IMR-90 (cell line): ENCODE data around the gene OR10AD1. TPM values are rescaled to one million over a fixed set of nuclear protein-coding genes. Genes with fewer than 3 reads are reported as not detected.

Experiments used
- ATAC-seq: fragments of 200-7000 bp; cut with Tn5 transposase; 2 replicates; pipeline ENCODE4 v1.9.1; 2020; ENCODE audit warnings: low read depth, mild to moderate bottlenecking, moderate library complexity
- BruUV-seq: library from RNA; stranded (reverse); fragments of 400-500 nt; replicated peaks from 2 replicates; lab custom pipeline; 2021; lab: Mats Ljungman, UMichigan
- CTCF ChIA-PET: fragments of 300-600 bp; formaldehyde crosslinking; extraction: SDS; loops from one replicate; lab custom pipeline; 2021; ENCODE audit warnings: antibody characterized with exemption; lab: Yijun Ruan, JAX
- POLR2A ChIA-PET: fragments of 300-600 bp; sonication (Branson Sonifier 250); formaldehyde crosslinking; loops from one replicate; lab custom pipeline; 2022; ENCODE audit warnings: antibody characterized with exemption; ENCODE audit not compliant: unreplicated experiment; lab: Charles Lee
- DNase-seq: peaks from one replicate; pipeline ENCODE4 v3.0.0; 2013
- H2AFZ ChIP-seq: replicated peaks from 2 replicates; pipeline ENCODE3; 2013; ENCODE audit warnings: low read length, mild to moderate bottlenecking; ENCODE audit not compliant: poor library complexity
- H2AK5ac ChIP-seq: 2 replicates; pipeline ENCODE4 v1.6.1; 2013; ENCODE audit warnings: low read depth, low read length, inconsistent platforms
- H2AK9ac ChIP-seq: replicated peaks from 2 replicates; pipeline ENCODE3; 2013; ENCODE audit warnings: mild to moderate bottlenecking, low read depth, low read length, moderate library complexity; ENCODE audit not compliant: poor library complexity
- H2BK120ac ChIP-seq: 2 replicates; pipeline ENCODE4 v1.6.1; 2013; ENCODE audit warnings: low read depth, low read length, inconsistent platforms
- H2BK15ac ChIP-seq: 3 replicates; pipeline ENCODE4 v1.6.1; 2013; ENCODE audit warnings: low read depth, low read length, inconsistent platforms
- H2BK20ac ChIP-seq: 2 replicates; pipeline ENCODE4 v1.6.1; 2013; ENCODE audit warnings: low read depth, mild to moderate bottlenecking, inconsistent platforms, low read length, moderate library complexity
- H2BK5ac ChIP-seq: 2 replicates; pipeline ENCODE4 v1.6.1; 2013; ENCODE audit warnings: mild to moderate bottlenecking, low read depth, low read length, inconsistent platforms; ENCODE audit not compliant: poor library complexity, severe bottlenecking
- H3K14ac ChIP-seq: replicated peaks from 2 replicates; pipeline ENCODE4 v1.6.1; 2013; ENCODE audit warnings: low read depth, low read length, inconsistent platforms
- H3K18ac ChIP-seq: 2 replicates; pipeline ENCODE4 v1.6.1; 2013; ENCODE audit warnings: low read depth, low read length, control low read depth
- H3K23ac ChIP-seq: 2 replicates; pipeline ENCODE4 v1.6.1; 2013; ENCODE audit warnings: low read depth, low read length, inconsistent platforms
- H3K27ac ChIP-seq: 2 replicates; pipeline ENCODE4 v1.5.1; 2013; ENCODE audit warnings: mild to moderate bottlenecking, control low read depth, low read length; ENCODE audit not compliant: insufficient read depth
- H3K27me3 ChIP-seq: 2 replicates; pipeline ENCODE4 v1.6.1; 2013; ENCODE audit warnings: low read length; ENCODE audit not compliant: control insufficient read depth, insufficient read depth
- H3K36me3 ChIP-seq: 2 replicates; pipeline ENCODE4 v1.6.1; 2013; ENCODE audit warnings: low read length, mixed read lengths; ENCODE audit not compliant: control insufficient read depth, insufficient read depth
- H3K4ac ChIP-seq: 2 replicates; pipeline ENCODE4 v1.6.1; 2013; ENCODE audit warnings: low read depth, low read length, inconsistent platforms
- H3K4me1 ChIP-seq: 2 replicates; pipeline ENCODE4 v1.6.1; 2013; ENCODE audit warnings: low read length, mixed read lengths; ENCODE audit not compliant: control insufficient read depth, insufficient read depth
- H3K4me2 ChIP-seq: 2 replicates; pipeline ENCODE4 v1.6.1; 2013; ENCODE audit warnings: low read depth, mild to moderate bottlenecking, control low read depth, low read length, moderate library complexity
- H3K4me3 ChIP-seq: 2 replicates; pipeline ENCODE4 v1.5.1; 2013; ENCODE audit warnings: low read depth, mild to moderate bottlenecking, control low read depth, low read length, moderate library complexity; ENCODE audit not compliant: insufficient read depth
- H3K56ac ChIP-seq: 2 replicates; pipeline ENCODE4 v1.6.1; 2013; ENCODE audit warnings: low read length, inconsistent platforms; ENCODE audit not compliant: insufficient read depth; ENCODE audit errors: extremely low read depth
- H3K79me1 ChIP-seq, 2 experiments: 2 replicates each; pipeline ENCODE4 v1.6.1; 2013; ENCODE audit warnings: low read length in 2 of 2, inconsistent platforms in 1 of 2, low read depth in 1 of 2
- H3K9ac ChIP-seq: 2 replicates; pipeline ENCODE4 v1.6.1; 2013; ENCODE audit warnings: low read depth, low read length, control low read depth
- H3K9me1 ChIP-seq: 2 replicates; pipeline ENCODE4 v1.6.1; 2013; ENCODE audit warnings: low read length, inconsistent platforms; ENCODE audit not compliant: insufficient read depth
- H3K9me3 ChIP-seq: 2 replicates; pipeline ENCODE4 v1.6.1; 2013; ENCODE audit warnings: low read length; ENCODE audit not compliant: control insufficient read depth, insufficient read depth
- H4K20me1 ChIP-seq: 2 replicates; pipeline ENCODE4 v1.6.1; 2013; ENCODE audit warnings: low read length, inconsistent platforms; ENCODE audit not compliant: insufficient read depth
- H4K5ac ChIP-seq: 2 replicates; pipeline ENCODE4 v1.6.1; 2013; ENCODE audit warnings: mild to moderate bottlenecking, low read depth, low read length, control low read depth
- H4K8ac ChIP-seq, 2 experiments: 2 replicates each; pipeline ENCODE4 v1.6.1; 2013; ENCODE audit warnings: low read depth in 2 of 2, low read length in 2 of 2, control low read depth in 1 of 2, inconsistent platforms in 1 of 2
- H4K91ac ChIP-seq: 2 replicates; pipeline ENCODE4 v1.6.1; 2013; ENCODE audit warnings: low read depth, low read length, inconsistent platforms; ENCODE audit not compliant: insufficient read depth
- BHLHE40 ChIP-seq: fragments of 150-350 bp; IDR thresholded peaks from 2 replicates; pipeline ENCODE4 v1.6.1; 2016; ENCODE audit warnings: mild to moderate bottlenecking, low read depth, low read length
- CEBPB ChIP-seq: IDR thresholded peaks from 2 replicates; pipeline ENCODE4 v1.6.1; 2012; ENCODE audit warnings: low read depth, low read length, improper control_type of control experiment
- MXI1 ChIP-seq: IDR thresholded peaks from 2 replicates; pipeline ENCODE4 v1.6.1; 2012; ENCODE audit warnings: low read depth, mild to moderate bottlenecking, low read length, moderate library complexity, borderline replicate concordance
- RAD21 ChIP-seq: IDR thresholded peaks from 2 replicates; pipeline ENCODE4 v1.6.1; 2012; ENCODE audit warnings: low read length, improper control_type of control experiment
- RCOR1 ChIP-seq: IDR thresholded peaks from 2 replicates; pipeline ENCODE4 v1.6.1; 2012; ENCODE audit warnings: mild to moderate bottlenecking, low read length, improper control_type of control experiment; ENCODE audit not compliant: insufficient replicate concordance
- SMC3 ChIP-seq: fragments of 150-350 bp; IDR thresholded peaks from 2 replicates; pipeline ENCODE4 v1.6.1; 2016; ENCODE audit warnings: low read depth, mild to moderate bottlenecking, antibody characterized with exemption, low read length, moderate library complexity
- USF2 ChIP-seq: fragments of 150-350 bp; IDR thresholded peaks from 2 replicates; pipeline ENCODE4 v1.6.1; 2017; ENCODE audit warnings: mild to moderate bottlenecking, antibody characterized with exemption, low read length, low read depth
- WGBS, 2 experiments: methylation state at CpG; one replicate each; pipeline versions ENCODE4 v1.1.5 to v1.1.7; 2013; ENCODE audit warnings: missing lambda C conversion rate in 2 of 2; ENCODE audit not compliant: insufficient read length in 1 of 2; ENCODE audit errors: extremely low coverage in 2 of 2; 5-methylcytosine and 5-hydroxymethylcytosine counted together
- dilution Hi-C: fragments of 300-500 bp; cut with HindIII; formaldehyde crosslinking; loops from one replicate; pipeline ENCODE4 v1.14.3; 2018; ENCODE audit warnings: low sequenced_read_pairs; ENCODE audit not compliant: unreplicated experiment
- in situ Hi-C: fragments of 300-500 bp; cut with MboI; formaldehyde crosslinking; loops from 3 replicates; pipeline ENCODE4 v1.14.3; 2019; ENCODE audit warnings: low sequenced_read_pairs, inconsistent platforms, mixed read lengths
- intact Hi-C: fragments of 100-400 bp; cut with micrococcal nuclease; formaldehyde crosslinking; loops from 2 replicates; pipeline ENCODE4 v1.10.0; 2022
- polyA plus RNA-seq, 3 experiments: library from polyadenylated mRNA; depleted of rRNA; stranded (reverse); fragments of >200 nt; gene quantifications; 2 replicates each; pipeline ENCODE4 v1.2.3, GENCODE V29; 2012; ENCODE audit warnings: low replicate concordance in 1 of 3
- total RNA-seq: library from RNA; depleted of rRNA; stranded (reverse); fragments of >200 nt; gene quantifications from 2 replicates; pipeline ENCODE4 v1.2.3, GENCODE V29; 2012

OR10AD1 gene
- total and polyA plus RNA-seq, 2 of the 4 experiments (the other 2 are of a cell fraction), result not detected

GRCh38 chr12:48177982-48178381 lies 25.1 kb downstream of the OR10AD1 start:
- Histone ChIP-seq H3K4me2 (no peak overlapping the region), H4K91ac (no peak overlapping the region), H3K27ac (no peak overlapping the region), H3K27me3 (peaks cover 44% of the 10 kb centered on the region), H2BK15ac (no peak overlapping the region), H2AFZ (no peak overlapping the region), H3K4me1 (no peaks in the 10 kb centered on the region), H3K36me3 (no peaks in the 10 kb centered on the region), H3K14ac (no peak overlapping the region), H2AK5ac (no peak overlapping the region), H2BK20ac (no peak overlapping the region), H3K9me3 (no peaks in the 10 kb centered on the region), H4K20me1 (no peaks in the 10 kb centered on the region), H3K56ac (no peak overlapping the region), H4K5ac (no peak overlapping the region), H2BK5ac (no peak overlapping the region), H3K4me3 (no peak overlapping the region), H3K4ac (no peak overlapping the region), H3K18ac (no peak overlapping the region), H3K23ac (no peak overlapping the region), H3K9ac (no peak overlapping the region), H2BK120ac (no peak overlapping the region), H3K79me1 (no peaks in the 10 kb centered on the region), H3K9me1 (no peaks in the 10 kb centered on the region; the same call in 1 of the 2 replicates), H4K8ac (no peak overlapping the region), H2AK9ac (no peak overlapping the region)
- in situ Hi-C loops, result no loop called here
- no peak for DNase-seq
- ChIA-PET POLR2A (no interaction called here), CTCF (no interaction called here)
- dilution Hi-C loops, result no loop called here
- TF ChIP-seq RCOR1, result no peak
- no peak for TF ChIP-seq USF2
- no peak for TF ChIP-seq RAD21
- no peak for TF ChIP-seq BHLHE40
- TF ChIP-seq CEBPB, result no peak
- no peak for TF ChIP-seq MXI1
- TF ChIP-seq SMC3, result no peak
- no peak for ATAC-seq
- intact Hi-C loops, result no loop called here
- no TSS peak for BruUV-seq
- 33% methylated on average over 3 of the region's 4 CpGs; no CpG with 5 or more reads in 1 of the 2 experiments for WGBS, 2 experiments
